K562 (cell line): ENCODE measurements around the gene DDIT3. TPM values are rescaled to one million over a fixed set of nuclear protein-coding genes. Genes with fewer than 3 reads are reported as not detected.
A peak's percentile ranks its signal among the peaks of the same experiment; 100 is the strongest.

Experiments used
- ATAC-seq: fragments of 200-7000 bp; cut with Tn5 transposase; 3 replicates; pipeline ENCODE4 v1.9.1; 2020; ENCODE audit warnings: moderate library complexity
- BruUV-seq: library from RNA; stranded (reverse); fragments of 400-500 nt; replicated peaks from 2 replicates; lab custom pipeline; 2021; lab: Mats Ljungman, UMichigan
- CTCF ChIA-PET: fragments of 300-600 bp; formaldehyde crosslinking; extraction: SDS; loops from one replicate; lab custom pipeline; 2021; ENCODE audit warnings: low intra/inter-chr PET ratio; lab: Yijun Ruan, JAX
- POLR2A ChIA-PET: fragments of 300-600, 350-650 bp; sonication (Branson Sonifier 250); formaldehyde crosslinking; extraction: SDS; loops from one replicate; lab custom pipeline; 2021; ENCODE audit warnings: antibody characterized with exemption, inconsistent platforms; lab: Yijun Ruan, JAX
- DNase-seq, 4 experiments: peaks; one replicate each; pipeline versions ENCODE4 v3.0.0 to v3.0.0-alpha.2; 2011 to 2018; ENCODE audit warnings: low spot score in 3 of 4, mixed read lengths in 3 of 4; ENCODE audit errors: extremely low read depth in 1 of 4
- FAIRE-seq: peaks from 2 replicates; lab custom pipeline; 2011; peaks lifted over from hg19 to GRCh38; lab: Jason Lieb, UNC
- H2AFZ ChIP-seq: 2 replicates; pipeline ENCODE4 v1.6.0; 2011; ENCODE audit warnings: low read depth, low read length, control low read depth, inconsistent platforms
- H3K27ac ChIP-seq: fragments of 200-600 bp; 3 replicates; pipeline ENCODE4 v1.8.0; 2011; ENCODE audit warnings: low read depth, mild to moderate bottlenecking, control low read depth, inconsistent platforms, low read length, moderate library complexity, mixed read lengths; ENCODE audit errors: extremely low read depth
- H3K27me3 ChIP-seq, 2 experiments: fragments of 300-600 bp in 1 of 2; 2 replicates in 1 of 2; 3 replicates in 1 of 2; pipeline versions ENCODE4 v1.6.0 to v1.8.0; 2011; ENCODE audit warnings: inconsistent platforms in 2 of 2, low read length in 2 of 2, mild to moderate bottlenecking in 1 of 2, mixed read lengths in 1 of 2, moderate library complexity in 1 of 2; ENCODE audit not compliant: control insufficient read depth in 2 of 2, insufficient read depth in 2 of 2
- H3K36me3 ChIP-seq: fragments of 300-600 bp; 3 replicates; pipeline ENCODE4 v1.8.0; 2011; ENCODE audit warnings: mild to moderate bottlenecking, low read length, inconsistent platforms; ENCODE audit not compliant: control insufficient read depth, insufficient read depth
- H3K4me1 ChIP-seq, 2 experiments: fragments of 200-600 bp in 1 of 2; replicated peaks in 1 of 2; 2 replicates in 1 of 2; 3 replicates in 1 of 2; pipeline versions ENCODE4 v1.5.1 to v1.8.0; 2011; ENCODE audit warnings: inconsistent platforms in 2 of 2, low read length in 2 of 2, mild to moderate bottlenecking in 1 of 2, mixed read lengths in 1 of 2, moderate library complexity in 1 of 2; ENCODE audit not compliant: control insufficient read depth in 2 of 2, insufficient read depth in 2 of 2
- H3K4me2 ChIP-seq: 2 replicates; pipeline ENCODE4 v1.6.1; 2011; ENCODE audit warnings: low read length, control low read depth, inconsistent platforms, mixed read lengths; ENCODE audit not compliant: insufficient read depth
- H3K4me3 ChIP-seq: fragments of 200-600 bp; sonication (generic), shearing (Covaris generic); 2 replicates; pipeline ENCODE4 v1.5.1; 2016; ENCODE audit warnings: control low read depth, inconsistent platforms
- H3K79me2 ChIP-seq: fragments of 200-600 bp; 3 replicates; pipeline ENCODE4 v1.8.0; 2011; ENCODE audit warnings: low read length, inconsistent platforms; ENCODE audit not compliant: control insufficient read depth, insufficient read depth
- H3K9ac ChIP-seq, 2 experiments: 2 replicates each; pipeline versions ENCODE4 v1.6.0 to v1.6.1; 2011; ENCODE audit warnings: low read depth in 2 of 2, low read length in 2 of 2, control low read depth in 1 of 2, inconsistent platforms in 1 of 2, mild to moderate bottlenecking in 1 of 2, mixed read lengths in 1 of 2; ENCODE audit not compliant: insufficient read depth in 1 of 2
- H3K9me1 ChIP-seq: one replicate; pipeline ENCODE4 v1.6.0; 2011; ENCODE audit warnings: inconsistent platforms, mild to moderate bottlenecking, low read length, moderate library complexity; ENCODE audit not compliant: control insufficient read depth, insufficient read depth
- H3K9me3 ChIP-seq: replicated peaks from 2 replicates; pipeline ENCODE4 v1.5.1; 2011; ENCODE audit warnings: low read depth, low read length, inconsistent platforms; ENCODE audit not compliant: control insufficient read depth, insufficient read depth
- H4K20me1 ChIP-seq: replicated peaks from 2 replicates; pipeline ENCODE4 v1.6.1; 2011; ENCODE audit warnings: low read length, inconsistent platforms, mixed read lengths; ENCODE audit not compliant: control insufficient read depth, insufficient read depth
- CEBPB ChIP-seq: fragments of 450-650 bp; IDR thresholded peaks from 2 replicates; pipeline ENCODE4 v1.6.1; 2016; ENCODE audit warnings: missing genetic modification characterization, missing compliant biosample characterization
- DPF2 ChIP-seq: fragments of 450-650 bp; IDR thresholded peaks from 2 replicates; pipeline ENCODE4 v1.6.1; 2016
- E2F6 ChIP-seq, 2 experiments: IDR thresholded peaks; 2 replicates each; pipeline ENCODE4 v1.6.1; 2011; ENCODE audit warnings: borderline replicate concordance in 1 of 2, control low read depth in 1 of 2, low read depth in 1 of 2, low read length in 1 of 2, mild to moderate bottlenecking in 1 of 2, mixed read lengths in 1 of 2, moderate library complexity in 1 of 2; ENCODE audit not compliant: insufficient read depth in 1 of 2, insufficient read length in 1 of 2, poor library complexity in 1 of 2, severe bottlenecking in 1 of 2; ENCODE audit errors: extremely low read depth in 1 of 2
- FOXK1 ChIP-seq: sonication (generic); formaldehyde crosslinking; IDR thresholded peaks from 2 replicates; pipeline ENCODE4 v1.8.0; 2022; ENCODE audit warnings: missing genetic modification reagents, mild to moderate bottlenecking, borderline replicate concordance
- JUNB ChIP-seq: fragments of 450-650 bp; formaldehyde crosslinking; conservative IDR thresholded peaks from 2 replicates; pipeline ENCODE4 v1.4.0; 2020; ENCODE audit warnings: mild to moderate bottlenecking
- KLF10 ChIP-seq: fragments of 250-450 bp; sonication (Bioruptor Pico); IDR thresholded peaks from 2 replicates; pipeline ENCODE4 v1.6.1; 2021; ENCODE audit warnings: matching md5 sums
- MCM7 ChIP-seq, 2 experiments: fragments of 450-650 bp; IDR thresholded peaks; 2 replicates each; pipeline ENCODE4 v1.6.1; 2016 to 2018
- NR4A1 ChIP-seq, 2 experiments: fragments of 250-450 bp in 1 of 2; fragments of 450-650 bp in 1 of 2; sonication (Bioruptor Pico) in 1 of 2; IDR thresholded peaks; 2 replicates each; pipeline versions ENCODE4 v1.4.0 to v1.6.1; 2016 to 2020; ENCODE audit warnings: mild to moderate bottlenecking in 2 of 2, missing compliant biosample characterization in 1 of 2, missing genetic modification characterization in 1 of 2, moderate library complexity in 1 of 2
- POLR2A ChIP-seq: fragments of 450-650 bp; conservative IDR thresholded peaks from 2 replicates; pipeline ENCODE4 v1.6.1; 2016
- TBP ChIP-seq: optimal IDR thresholded peaks from 2 replicates; pipeline ENCODE3; 2011; ENCODE audit warnings: low read depth, low read length, improper control_type of control experiment
- TFAM ChIP-seq: fragments of 250-450 bp; sonication (Bioruptor Pico); conservative IDR thresholded peaks from 2 replicates; pipeline ENCODE4 v1.5.0; 2021; ENCODE audit warnings: mild to moderate bottlenecking, moderate library complexity
- U2AF1 ChIP-seq: fragments of 200-400 bp; formaldehyde crosslinking; optimal IDR thresholded peaks from 2 replicates; pipeline ENCODE3; 2017; ENCODE audit warnings: mild to moderate bottlenecking, low read depth, low read length, moderate library complexity
- ZC3H8 ChIP-seq: fragments of 450-650 bp; IDR thresholded peaks from 2 replicates; pipeline ENCODE4 v1.6.1; 2017
- ZNF232 ChIP-seq: sonication (generic); formaldehyde crosslinking; IDR thresholded peaks from 2 replicates; pipeline ENCODE4 v1.8.0; 2022; ENCODE audit warnings: mild to moderate bottlenecking, missing genetic modification reagents
- ZNF3 ChIP-seq: fragments of 250-450 bp; sonication (Bioruptor Pico); IDR thresholded peaks from 2 replicates; pipeline ENCODE4 v1.5.0; 2021; ENCODE audit warnings: mild to moderate bottlenecking, moderate library complexity
- ZNF76 ChIP-seq: fragments of 250-450 bp; sonication (Bioruptor Pico); IDR thresholded peaks from 2 replicates; pipeline ENCODE4 v1.4.0; 2020; ENCODE audit warnings: mild to moderate bottlenecking, moderate library complexity, borderline replicate concordance
- ZNF766 ChIP-seq: fragments of 200-800 bp; sonication (Bioruptor generic); conservative IDR thresholded peaks from 2 replicates; pipeline ENCODE4 v1.6.1; 2016; ENCODE audit warnings: missing genetic modification characterization, missing compliant biosample characterization
- WGBS: fragments of 100-300 bp; shearing (Covaris generic); methylation state at CpG from one replicate; pipeline ENCODE4 v1.1.6; 2016; ENCODE audit warnings: low coverage, mixed read lengths; ENCODE audit not compliant: insufficient coverage; ENCODE audit errors: missing lambda C conversion rate; 5-methylcytosine and 5-hydroxymethylcytosine counted together
- in situ Hi-C: fragments of 300-500 bp; cut with MboI; formaldehyde crosslinking; loops from 4 replicates; pipeline ENCODE4 v1.15.0; 2018; ENCODE audit warnings: inconsistent platforms, mixed read lengths
- intact Hi-C: fragments of 100-400 bp; cut with micrococcal nuclease; formaldehyde crosslinking; loops from 2 replicates; pipeline ENCODE4 v1.14.2; 2022
- polyA plus RNA-seq, 8 experiments: library from polyadenylated mRNA; depleted of rRNA in 4 of 8; stranded (reverse) in 5 of 8; unstranded in 3 of 8; fragments of >200 nt; fragmentation: Nextera tagmentation in 2 of 8; fragmentation: Illumina TruSeq in 1 of 8; extraction: Ambion mirVana in 2 of 8; extraction: Trizol in 1 of 8; gene quantifications; 2 replicates each; pipeline versions ENCODE4 v1.2.1 to v1.2.3, GENCODE V29; 2011 to 2014; ENCODE audit warnings: inconsistent platforms in 1 of 8, missing spikeins in 1 of 8
- total RNA-seq, 7 experiments: library from RNA; depleted of rRNA in 6 of 7; stranded (reverse); fragments of >200 nt in 6 of 7; fragmentation: Illumina TruSeq in 2 of 7; extraction: Trizol in 2 of 7; gene quantifications; 2 replicates each; pipeline versions ENCODE4 v1.2.1 to v1.2.3, GENCODE V29; 2011 to 2021; ENCODE audit warnings: low replicate concordance in 1 of 7

Gene DDIT3
- total and polyA plus RNA-seq, 9 of the 15 experiments (the other 6 are each of a cell fraction or from before 2014, with no cell fraction given), result 59.1 to 272 (median 89.9) TPM

- TF ChIP-seq E2F6 (IDR thresholded peaks at IDR 0.05; ENCODE audit: borderline replicate concordance in 1 of 2, extremely low read depth in 1 of 2, insufficient read depth in 1 of 2, insufficient read length in 1 of 2, low read depth in 1 of 2, low read length in 1 of 2, poor library complexity in 1 of 2, severe bottlenecking in 1 of 2) (peak in 1 of 2 experiments; percentile 45), U2AF1 (peak; percentile 18)
Measured at GRCh38 chr12:57546438-57547287, 26.3 kb upstream of the DDIT3 start, which contains the start of gene DCTN2 (continued).

- peaks cover 41% of the 10 kb centered on the region for H3K36me3 ChIP-seq
- H3K27ac ChIP-seq, result peak overlapping the region; percentile 84
- H3K9me3 ChIP-seq, result no peaks in the 10 kb centered on the region
- no peak overlapping the region; the same call in 1 of the 2 replicates for H2AFZ ChIP-seq
- H4K20me1 ChIP-seq, result no peaks in the 10 kb centered on the region
- peaks cover 32 to 49% of the 10 kb centered on the region in 2 experiments for H3K4me1 ChIP-seq
- WGBS, result 18% methylated on average over 15 of the region's 15 CpGs
- peak overlapping the region; percentile 97 for H3K4me2 ChIP-seq
- peaks cover 56% of the 10 kb centered on the region for H3K79me2 ChIP-seq
- H3K4me3 ChIP-seq, result peak overlapping the region; percentile 93
- BruUV-seq, result no TSS peak
- ATAC-seq (peak; percentile 31), FAIRE-seq (peak; percentile 78), DNase-seq (peak in 3 of 4 experiments; percentile 31 to 74 (median 51))
- no peaks in the 10 kb centered on the region for H3K27me3 ChIP-seq
- intact Hi-C loops (no loop called here), in situ Hi-C loops (no loop called here)
- POLR2A ChIA-PET, result interaction anchor here (0.6 to 4.4 kb wide), 13 partner anchors 8 to 1636 kb away, joined by 3 to 53 read pairs (median 4); partner anchors contain the start of gene DDIT3
- no peaks in the 10 kb centered on the region for H3K9me1 ChIP-seq
- peak overlapping the region; percentile 94 to 98; a peak in 3 of 4 replicates for H3K9ac ChIP-seq
- CTCF ChIA-PET, result no interaction called here
- TF ChIP-seq TBP, result no peak
- TF ChIP-seq ZNF232 (CRISPR knock-in tag), result no peak
- TF ChIP-seq ZNF76 (CRISPR knock-in tag), result no peak
- no peak for TF ChIP-seq KLF10 (CRISPR knock-in tag)
- TF ChIP-seq FOXK1 (CRISPR knock-in tag), result no peak
- no peak for TF ChIP-seq NR4A1 (CRISPR knock-in tag; IDR thresholded peaks at IDR 0.05)
- no peak for TF ChIP-seq NR4A1 (tag; IDR thresholded peaks at IDR 0.05)
- no peak for TF ChIP-seq ZNF3 (CRISPR knock-in tag)
- no peak for TF ChIP-seq JUNB (CRISPR knock-in tag)
- TF ChIP-seq POLR2A, result peak; percentile 49
- no peak for TF ChIP-seq CEBPB (tag)
- no peak for TF ChIP-seq ZNF766
- no peak for TF ChIP-seq MCM7 (IDR thresholded peaks at IDR 0.05)
- TF ChIP-seq E2F6 (IDR thresholded peaks at IDR 0.05; ENCODE audit: borderline replicate concordance in 1 of 2, extremely low read depth in 1 of 2, insufficient read depth in 1 of 2, insufficient read length in 1 of 2, low read depth in 1 of 2, low read length in 1 of 2, poor library complexity in 1 of 2, severe bottlenecking in 1 of 2), result no peak
- no peak for TF ChIP-seq ZC3H8
- peak; percentile 58 for TF ChIP-seq DPF2
- TF ChIP-seq TFAM, result no peak
Measured at GRCh38 chr12:57545809-57546437, 25.6 kb upstream of the DDIT3 start.
